Measurements from ENCODE around the gene PRKAA2. TPM values are rescaled to one million over a fixed set of nuclear protein-coding genes. Genes with fewer than 3 reads are reported as not detected.

Gene PRKAA2
- total RNA-seq, 2 experiments from 2014 or later: not detected

DNA sequence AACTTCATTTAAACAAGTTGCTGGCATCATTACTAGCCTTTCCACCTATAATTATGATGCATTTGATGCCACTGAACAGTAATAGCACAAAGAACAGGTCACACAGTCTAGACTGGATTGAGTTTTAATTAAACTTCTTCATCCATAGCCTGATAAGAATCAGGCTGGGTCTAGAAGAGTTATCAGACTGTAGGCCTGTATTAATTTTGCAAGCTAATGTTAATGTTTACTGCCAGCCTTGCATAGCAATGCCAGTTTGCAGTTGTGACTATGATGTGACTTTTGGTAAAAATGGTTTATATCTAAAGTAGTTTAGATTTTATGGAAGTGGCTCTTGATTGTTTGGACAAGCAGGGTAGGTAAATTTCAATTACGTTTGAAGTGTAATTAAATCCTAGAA is 68.0 kb downstream of the PRKAA2 start:
- ChIA-PET POLR2A (interaction anchor here (0.6 to 0.8 kb wide), 2 partner anchors 10 to 1386 kb away, joined by 3 read pairs; no protein-coding TSS in a partner anchor), CTCF (ENCODE audit: unreplicated experiment) (no interaction called here)
- Histone ChIP-seq H3K4me3 (ENCODE audit: low read depth, low read length, poor library complexity, severe bottlenecking) (no peak overlapping the region), H3K4me2 (ENCODE audit: low read length) (no peak overlapping the region), H3K79me2 (ENCODE audit: insufficient read depth, low read depth, low read length) (no peaks in the 10 kb centered on the region), H3K9me2 (ENCODE audit: insufficient read depth, low read length) (no peaks in the 10 kb centered on the region), H3K9me3 (ENCODE audit: low read length) (no peaks in the 10 kb centered on the region), H3K36me3 (ENCODE audit: insufficient read depth, low read length) (no peaks in the 10 kb centered on the region), H4K20me1 (ENCODE audit: insufficient read depth, low read length) (no peaks in the 10 kb centered on the region), H3K4me1 (ENCODE audit: insufficient read depth, low read length, poor library complexity, severe bottlenecking) (no peaks in the 10 kb centered on the region), H3K27ac (ENCODE audit: low read depth, low read length, poor library complexity, severe bottlenecking) (no peak overlapping the region), H2AFZ (ENCODE audit: low read length) (no peak overlapping the region)
- TF ChIP-seq, protein P1, sequence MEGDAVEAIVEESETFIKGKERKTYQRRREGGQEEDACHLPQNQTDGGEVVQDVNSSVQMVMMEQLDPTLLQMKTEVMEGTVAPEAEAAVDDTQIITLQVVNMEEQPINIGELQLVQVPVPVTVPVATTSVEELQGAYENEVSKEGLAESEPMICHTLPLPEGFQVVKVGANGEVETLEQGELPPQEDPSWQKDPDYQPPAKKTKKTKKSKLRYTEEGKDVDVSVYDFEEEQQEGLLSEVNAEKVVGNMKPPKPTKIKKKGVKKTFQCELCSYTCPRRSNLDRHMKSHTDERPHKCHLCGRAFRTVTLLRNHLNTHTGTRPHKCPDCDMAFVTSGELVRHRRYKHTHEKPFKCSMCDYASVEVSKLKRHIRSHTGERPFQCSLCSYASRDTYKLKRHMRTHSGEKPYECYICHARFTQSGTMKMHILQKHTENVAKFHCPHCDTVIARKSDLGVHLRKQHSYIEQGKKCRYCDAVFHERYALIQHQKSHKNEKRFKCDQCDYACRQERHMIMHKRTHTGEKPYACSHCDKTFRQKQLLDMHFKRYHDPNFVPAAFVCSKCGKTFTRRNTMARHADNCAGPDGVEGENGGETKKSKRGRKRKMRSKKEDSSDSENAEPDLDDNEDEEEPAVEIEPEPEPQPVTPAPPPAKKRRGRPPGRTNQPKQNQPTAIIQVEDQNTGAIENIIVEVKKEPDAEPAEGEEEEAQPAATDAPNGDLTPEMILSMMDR (conservative IDR thresholded peaks at IDR 0.05; ENCODE audit: low read length): no peak
- no peak for TF ChIP-seq EZH2phosphoT487 (IDR thresholded peaks at IDR 0.05; ENCODE audit: borderline replicate concordance, low read depth, low read length)
- DNase-seq (ENCODE audit: low spot score): no peak
- intact Hi-C loops (cut with micrococcal nuclease; ENCODE audit: unreplicated experiment): no loop called here
- no TSS peak for BruUV-seq (replicated peaks)

DNA sequence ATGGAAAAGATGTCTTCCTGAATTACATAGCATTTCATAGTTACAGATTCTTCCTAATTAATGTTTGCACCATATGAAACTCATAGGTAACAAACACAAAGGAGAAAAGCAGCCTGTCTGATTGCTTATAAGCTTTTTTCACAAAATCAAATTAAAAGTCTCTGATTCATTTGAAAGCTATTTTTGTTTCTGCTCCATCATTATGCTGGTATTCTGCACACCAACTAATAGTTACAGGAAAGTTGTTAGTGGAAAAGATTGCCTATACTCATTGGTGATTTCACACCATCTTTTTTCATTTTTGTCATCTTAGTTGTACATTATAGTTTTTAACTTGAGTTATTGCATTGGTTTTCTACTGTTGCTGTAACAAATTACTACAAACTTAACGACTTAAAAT is 70.0 kb downstream of the PRKAA2 start:
- H3K4me3 ChIP-seq (ENCODE audit: low read depth, low read length, poor library complexity, severe bottlenecking): no peak overlapping the region
- BruUV-seq (replicated peaks): no TSS peak
- intact Hi-C loops (cut with micrococcal nuclease; ENCODE audit: unreplicated experiment): no loop called here
- ChIA-PET POLR2A (no interaction called here), CTCF (ENCODE audit: unreplicated experiment) (no interaction called here)
- H3K4me1 ChIP-seq (ENCODE audit: insufficient read depth, low read length, poor library complexity, severe bottlenecking): no peaks in the 10 kb centered on the region
- no peak overlapping the region for H2AFZ ChIP-seq (ENCODE audit: low read length)
- no peaks in the 10 kb centered on the region for H3K9me3 ChIP-seq (ENCODE audit: low read length)
- DNase-seq (ENCODE audit: low spot score): no peak
- no peaks in the 10 kb centered on the region for H3K79me2 ChIP-seq (ENCODE audit: insufficient read depth, low read depth, low read length)
- H3K36me3 ChIP-seq (ENCODE audit: insufficient read depth, low read length): no peaks in the 10 kb centered on the region
- TF ChIP-seq EZH2phosphoT487 (IDR thresholded peaks at IDR 0.05; ENCODE audit: borderline replicate concordance, low read depth, low read length): no peak
- TF ChIP-seq, protein P1 (conservative IDR thresholded peaks at IDR 0.05; ENCODE audit: low read length): no peak
- no peak overlapping the region for H3K4me2 ChIP-seq (ENCODE audit: low read length)
- H3K27ac ChIP-seq (ENCODE audit: low read depth, low read length, poor library complexity, severe bottlenecking): no peak overlapping the region
- H3K9me2 ChIP-seq (ENCODE audit: insufficient read depth, low read length): no peaks in the 10 kb centered on the region
- no peaks in the 10 kb centered on the region for H4K20me1 ChIP-seq (ENCODE audit: insufficient read depth, low read length)

DNA sequence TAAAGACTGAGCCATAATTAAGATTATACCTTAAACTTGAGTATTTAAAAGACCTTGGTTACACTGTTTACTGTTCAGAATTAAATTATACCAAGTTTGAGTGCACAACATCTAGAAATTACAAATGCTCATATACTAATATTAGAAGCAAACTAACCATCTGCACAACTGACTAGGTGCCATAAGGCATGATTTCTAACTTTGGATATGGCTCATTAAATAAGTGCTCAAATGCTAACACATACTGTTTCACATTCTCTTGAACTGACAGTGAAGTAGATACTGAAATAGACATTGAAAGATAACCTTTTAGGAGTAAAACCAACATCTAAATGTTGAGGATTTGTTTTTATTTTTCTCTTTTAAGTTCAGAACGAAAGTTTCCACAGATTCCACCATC is 74.1 kb downstream of the PRKAA2 start:
- no peak overlapping the region for H3K4me2 ChIP-seq (ENCODE audit: low read length)
- intact Hi-C loops (cut with micrococcal nuclease; ENCODE audit: unreplicated experiment): no loop called here
- no TSS peak for BruUV-seq (replicated peaks)
- H3K4me3 ChIP-seq (ENCODE audit: low read depth, low read length, poor library complexity, severe bottlenecking): no peak overlapping the region
- no peaks in the 10 kb centered on the region for H3K36me3 ChIP-seq (ENCODE audit: insufficient read depth, low read length)
- H4K20me1 ChIP-seq (ENCODE audit: insufficient read depth, low read length): no peaks in the 10 kb centered on the region
- CTCF ChIA-PET (ENCODE audit: unreplicated experiment): no interaction called here
- no peaks in the 10 kb centered on the region for H3K9me3 ChIP-seq (ENCODE audit: low read length)
- no peaks in the 10 kb centered on the region for H3K9me2 ChIP-seq (ENCODE audit: insufficient read depth, low read length)
- POLR2A ChIA-PET: no interaction called here
- no peaks in the 10 kb centered on the region for H3K4me1 ChIP-seq (ENCODE audit: insufficient read depth, low read length, poor library complexity, severe bottlenecking)
- no peaks in the 10 kb centered on the region for H3K79me2 ChIP-seq (ENCODE audit: insufficient read depth, low read depth, low read length)
- DNase-seq (ENCODE audit: low spot score): no peak
- TF ChIP-seq, protein P1 (conservative IDR thresholded peaks at IDR 0.05; ENCODE audit: low read length): no peak
- no peak for TF ChIP-seq EZH2phosphoT487 (IDR thresholded peaks at IDR 0.05; ENCODE audit: borderline replicate concordance, low read depth, low read length)
- H2AFZ ChIP-seq (ENCODE audit: low read length): no peak overlapping the region
- H3K27ac ChIP-seq (ENCODE audit: low read depth, low read length, poor library complexity, severe bottlenecking): no peak overlapping the region

Measured in OCI-LY7 (cell line).